Gastrocnemius medialis (tissue), 4 donors: ENCODE data around the gene SERPINA6.
"Not testable (repeated sequence)": the region's sequence is repeated elsewhere in the genome, so short reads cannot be mapped to it uniquely, and the experiment has no call there.

Experiments
- CTCF ChIP-seq, 5 experiments: fragments of 450-650 bp in 3 of 5; fragments of 200-600 bp in 2 of 5; sonication (generic) in 2 of 5; IDR thresholded peaks in 4 of 5; conservative IDR thresholded peaks in 1 of 5; 1 replicate in 4 of 5; 2 replicates in 1 of 5; pipeline ENCODE4 v1.5.1; 2016 to 2019; ENCODE audit warnings: antibody characterized with exemption in 5 of 5, mild to moderate bottlenecking in 3 of 5, moderate library complexity in 3 of 5
- POLR2A ChIP-seq, 2 donors: fragments of 450-650 bp; IDR thresholded peaks; one replicate each; pipeline ENCODE4 v1.6.1; 2017; ENCODE audit warnings: antibody characterized with exemption in 2 of 2, mild to moderate bottlenecking in 2 of 2, moderate library complexity in 2 of 2

GRCh38 chr14:94264195-94264594 is 58.9 kb downstream of the SERPINA6 start:
- not testable (repeated sequence) for TF ChIP-seq CTCF (IDR thresholded peaks at IDR 0.05 in 4 of 5, conservative IDR thresholded peaks at IDR 0.05 in 1 of 5); POLR2A (IDR thresholded peaks at IDR 0.05)
